DND-41 (cell line): Measurements from ENCODE around the gene AK8.

Experiments
- EZH2 ChIP-seq: IDR thresholded peaks from 3 replicates; pipeline ENCODE4 v1.6.1; 2012; ENCODE audit warnings: borderline replicate concordance, low read depth, mild to moderate bottlenecking, moderate library complexity, low read length, inconsistent platforms; ENCODE audit not compliant: severe bottlenecking
- TF ChIP-seq, protein P1 (sequence below): IDR thresholded peaks from 2 replicates; pipeline ENCODE4 v1.5.1; 2012; ENCODE audit warnings: borderline replicate concordance, low read length, moderate library complexity, mild to moderate bottlenecking; ENCODE audit not compliant: poor library complexity, severe bottlenecking; ENCODE audit errors: extremely low read depth

GRCh38 chr9:132912131-132912530 lies 34.0 kb upstream of the AK8 start:
- TF ChIP-seq, protein P1, sequence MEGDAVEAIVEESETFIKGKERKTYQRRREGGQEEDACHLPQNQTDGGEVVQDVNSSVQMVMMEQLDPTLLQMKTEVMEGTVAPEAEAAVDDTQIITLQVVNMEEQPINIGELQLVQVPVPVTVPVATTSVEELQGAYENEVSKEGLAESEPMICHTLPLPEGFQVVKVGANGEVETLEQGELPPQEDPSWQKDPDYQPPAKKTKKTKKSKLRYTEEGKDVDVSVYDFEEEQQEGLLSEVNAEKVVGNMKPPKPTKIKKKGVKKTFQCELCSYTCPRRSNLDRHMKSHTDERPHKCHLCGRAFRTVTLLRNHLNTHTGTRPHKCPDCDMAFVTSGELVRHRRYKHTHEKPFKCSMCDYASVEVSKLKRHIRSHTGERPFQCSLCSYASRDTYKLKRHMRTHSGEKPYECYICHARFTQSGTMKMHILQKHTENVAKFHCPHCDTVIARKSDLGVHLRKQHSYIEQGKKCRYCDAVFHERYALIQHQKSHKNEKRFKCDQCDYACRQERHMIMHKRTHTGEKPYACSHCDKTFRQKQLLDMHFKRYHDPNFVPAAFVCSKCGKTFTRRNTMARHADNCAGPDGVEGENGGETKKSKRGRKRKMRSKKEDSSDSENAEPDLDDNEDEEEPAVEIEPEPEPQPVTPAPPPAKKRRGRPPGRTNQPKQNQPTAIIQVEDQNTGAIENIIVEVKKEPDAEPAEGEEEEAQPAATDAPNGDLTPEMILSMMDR, result no peak
- TF ChIP-seq EZH2, result no peak
